Measurements from ENCODE around the gene USP20.

USP20 gene

GRCh38 chr9:129835860-129836223, 584 bp downstream of the USP20 start:
- DNase-seq: no peak
- H3K4me1 Mint-ChIP-seq (ENCODE audit: low read depth): peaks cover 62% of the 10 kb centered on the region

GRCh38 chr9:129836311-129837007, 1.2 kb downstream of the USP20 start:
- H3K4me1 Mint-ChIP-seq (ENCODE audit: low read depth): peaks cover 68% of the 10 kb centered on the region
- peak overlapping the region; percentile 94 for H3K27ac Mint-ChIP-seq
- peaks cover 69% of the 10 kb centered on the region for H3K36me3 Mint-ChIP-seq (ENCODE audit: low read depth)
- DNase-seq: peak; percentile 56
- H3K9me3 Mint-ChIP-seq: no peaks in the 10 kb centered on the region
- no peaks in the 10 kb centered on the region for H3K27me3 Mint-ChIP-seq
- H3K4me3 Mint-ChIP-seq: peak overlapping the region; percentile 95

More at GRCh38 chr9:129835860-129836223, 584 bp downstream of the USP20 start:
- Mint-ChIP-seq H3K36me3 (ENCODE audit: low read depth) (peaks cover 69% of the 10 kb centered on the region), H3K4me3 (peak overlapping the region; percentile 95), H3K27ac (peak overlapping the region; percentile 94), H3K9me3 (no peaks in the 10 kb centered on the region), H3K27me3 (no peaks in the 10 kb centered on the region)

GRCh38 chr9:129838707-129839259, 3.5 kb downstream of the USP20 start:
- Mint-ChIP-seq H3K27me3 (no peaks in the 10 kb centered on the region), H3K9me3 (no peaks in the 10 kb centered on the region), H3K36me3 (ENCODE audit: low read depth) (peaks cover 54% of the 10 kb centered on the region), H3K27ac (peak overlapping the region; percentile 92), H3K4me1 (ENCODE audit: low read depth) (peaks cover 69% of the 10 kb centered on the region), H3K4me3 (peak overlapping the region; percentile 65)
- DNase-seq: no peak

GRCh38 chr9:129839324-129840023, 4.2 kb downstream of the USP20 start:
- DNase-seq: no peak
- peaks cover 62% of the 10 kb centered on the region for H3K4me1 Mint-ChIP-seq (ENCODE audit: low read depth)
- H3K36me3 Mint-ChIP-seq (ENCODE audit: low read depth): peaks cover 47% of the 10 kb centered on the region
- no peaks in the 10 kb centered on the region for H3K27me3 Mint-ChIP-seq
- peak overlapping the region; percentile 65 for H3K4me3 Mint-ChIP-seq
- H3K27ac Mint-ChIP-seq: peak overlapping the region; percentile 92
- H3K9me3 Mint-ChIP-seq: no peaks in the 10 kb centered on the region

- peaks cover 66% of the 10 kb centered on the region for H3K4me1 Mint-ChIP-seq (ENCODE audit: low read depth)
- H3K27ac Mint-ChIP-seq: peak overlapping the region; percentile 92
- peaks cover 42% of the 10 kb centered on the region for H3K36me3 Mint-ChIP-seq (ENCODE audit: low read depth)
- peak overlapping the region; percentile 27 for H3K4me3 Mint-ChIP-seq
- H3K9me3 Mint-ChIP-seq: no peaks in the 10 kb centered on the region
- no peaks in the 10 kb centered on the region for H3K27me3 Mint-ChIP-seq
- no peak for DNase-seq
Measured at GRCh38 chr9:129840034-129840433, 4.8 kb downstream of the USP20 start.

GRCh38 chr9:129841071-129841470, 5.8 kb downstream of the USP20 start:
- Mint-ChIP-seq H3K9me3 (no peaks in the 10 kb centered on the region), H3K4me1 (ENCODE audit: low read depth) (peaks cover 71% of the 10 kb centered on the region), H3K27ac (peak overlapping the region; percentile 15), H3K27me3 (no peaks in the 10 kb centered on the region), H3K4me3 (no peak overlapping the region), H3K36me3 (ENCODE audit: low read depth) (peaks cover 38% of the 10 kb centered on the region)
- DNase-seq: no peak

GRCh38 chr9:129845373-129845772, 10.1 kb downstream of the USP20 start:
- H3K27ac Mint-ChIP-seq: peak overlapping the region; percentile 38
- peaks cover 43% of the 10 kb centered on the region for H3K4me1 Mint-ChIP-seq (ENCODE audit: low read depth)
- no peak overlapping the region for H3K4me3 Mint-ChIP-seq
- H3K36me3 Mint-ChIP-seq (ENCODE audit: low read depth): peaks cover 30% of the 10 kb centered on the region
- no peaks in the 10 kb centered on the region for H3K9me3 Mint-ChIP-seq
- no peak for DNase-seq
- H3K27me3 Mint-ChIP-seq: no peaks in the 10 kb centered on the region

- H3K27me3 Mint-ChIP-seq: no peaks in the 10 kb centered on the region
- no peak for DNase-seq
- no peaks in the 10 kb centered on the region for H3K9me3 Mint-ChIP-seq
- peaks cover 42% of the 10 kb centered on the region for H3K4me1 Mint-ChIP-seq (ENCODE audit: low read depth)
- no peak overlapping the region for H3K4me3 Mint-ChIP-seq
- peak overlapping the region; percentile 11 for H3K27ac Mint-ChIP-seq
- H3K36me3 Mint-ChIP-seq (ENCODE audit: low read depth): peaks cover 51% of the 10 kb centered on the region
Measured at GRCh38 chr9:129848712-129849441, 13.6 kb downstream of the USP20 start.

- Mint-ChIP-seq H3K27me3 (no peaks in the 10 kb centered on the region), H3K27ac (no peak overlapping the region), H3K9me3 (no peaks in the 10 kb centered on the region), H3K4me3 (no peak overlapping the region), H3K36me3 (ENCODE audit: low read depth) (peaks cover 61% of the 10 kb centered on the region), H3K4me1 (ENCODE audit: low read depth) (peaks cover 49% of the 10 kb centered on the region)
- DNase-seq: no peak
Measured at GRCh38 chr9:129849901-129850300, 14.6 kb downstream of the USP20 start.

GRCh38 chr9:129850821-129851550, 15.7 kb downstream of the USP20 start:
- Mint-ChIP-seq H3K9me3 (no peaks in the 10 kb centered on the region), H3K4me3 (no peak overlapping the region), H3K36me3 (ENCODE audit: low read depth) (peaks cover 69% of the 10 kb centered on the region), H3K27ac (no peak overlapping the region), H3K4me1 (ENCODE audit: low read depth) (peaks cover 54% of the 10 kb centered on the region), H3K27me3 (no peaks in the 10 kb centered on the region)
- no peak for DNase-seq

GRCh38 chr9:129851821-129852220, 16.6 kb downstream of the USP20 start:
- Mint-ChIP-seq H3K27ac (peak overlapping the region; percentile 18), H3K36me3 (ENCODE audit: low read depth) (peaks cover 76% of the 10 kb centered on the region), H3K4me3 (no peak overlapping the region), H3K4me1 (ENCODE audit: low read depth) (peaks cover 59% of the 10 kb centered on the region), H3K9me3 (no peaks in the 10 kb centered on the region), H3K27me3 (no peaks in the 10 kb centered on the region)
- no peak for DNase-seq

- Mint-ChIP-seq H3K4me1 (ENCODE audit: low read depth) (peaks cover 61% of the 10 kb centered on the region), H3K27me3 (no peaks in the 10 kb centered on the region), H3K9me3 (no peaks in the 10 kb centered on the region), H3K4me3 (no peak overlapping the region), H3K27ac (peak overlapping the region; percentile 31), H3K36me3 (ENCODE audit: low read depth) (peaks cover 81% of the 10 kb centered on the region)
- DNase-seq: no peak
Measured at GRCh38 chr9:129852579-129852978, 17.3 kb downstream of the USP20 start.

GRCh38 chr9:129853614-129854013, 18.4 kb downstream of the USP20 start:
- H3K9me3 Mint-ChIP-seq: no peaks in the 10 kb centered on the region
- DNase-seq: no peak
- H3K4me1 Mint-ChIP-seq (ENCODE audit: low read depth): peaks cover 58% of the 10 kb centered on the region
- peak overlapping the region; percentile 85 for H3K27ac Mint-ChIP-seq
- H3K4me3 Mint-ChIP-seq: no peak overlapping the region
- peaks cover 89% of the 10 kb centered on the region for H3K36me3 Mint-ChIP-seq (ENCODE audit: low read depth)
- no peaks in the 10 kb centered on the region for H3K27me3 Mint-ChIP-seq

GRCh38 chr9:129854588-129855110, 19.4 kb downstream of the USP20 start:
- peaks cover 98% of the 10 kb centered on the region for H3K36me3 Mint-ChIP-seq (ENCODE audit: low read depth)
- H3K27me3 Mint-ChIP-seq: no peaks in the 10 kb centered on the region
- H3K9me3 Mint-ChIP-seq: no peaks in the 10 kb centered on the region
- H3K4me3 Mint-ChIP-seq: peak overlapping the region; percentile 23
- no peak for DNase-seq
- H3K4me1 Mint-ChIP-seq (ENCODE audit: low read depth): peaks cover 60% of the 10 kb centered on the region
- peak overlapping the region; percentile 85 for H3K27ac Mint-ChIP-seq

All from activated T-cell treated with anti-CD3 and anti-CD28 coated beads, Interleukin-2, amount 50 U/mL, for 24 hours (primary cell).